BJ (cell line): ENCODE results near the gene AVEN. TPM values are rescaled to one million over a fixed set of nuclear protein-coding genes. Genes with fewer than 3 reads are reported as not detected.

Experiments
- CTCF ChIA-PET: fragments of 350-600 bp; formaldehyde crosslinking; extraction: SDS; loops from one replicate; lab custom pipeline; 2021; ENCODE audit warnings: antibody characterized with exemption, inconsistent platforms; lab: Yijun Ruan, JAX
- POLR2A ChIA-PET: fragments of 300-600 bp; sonication (Branson Sonifier 250); formaldehyde crosslinking; extraction: SDS; loops from one replicate; lab custom pipeline; 2021; ENCODE audit warnings: antibody characterized with exemption; lab: Charles Lee
- DNase-seq: peaks from one replicate; pipeline ENCODE4 v3.0.0-alpha.2; 2011; ENCODE audit warnings: low read depth
- H3K27me3 ChIP-seq: 2 replicates; pipeline ENCODE4 v1.6.0; 2011; ENCODE audit warnings: low read length; ENCODE audit not compliant: control insufficient read depth, insufficient read depth
- H3K36me3 ChIP-seq: 2 replicates; pipeline ENCODE4 v1.5.1; 2011; ENCODE audit warnings: low read length; ENCODE audit not compliant: control insufficient read depth, insufficient read depth
- H3K4me3 ChIP-seq: 2 replicates; pipeline ENCODE4 v1.5.1; 2011; ENCODE audit warnings: low read depth, mild to moderate bottlenecking, control low read depth, low read length
- polyA plus RNA-seq: library from polyadenylated mRNA; depleted of rRNA; stranded (reverse); fragments of >200 nt; gene quantifications from 2 replicates; pipeline ENCODE4 v1.2.3, GENCODE V29; 2011
- TF ChIP-seq, protein P1 (sequence below): IDR thresholded peaks from 2 replicates; pipeline ENCODE4 v1.5.1; 2011; ENCODE audit warnings: low read depth, mild to moderate bottlenecking, control low read depth, inconsistent platforms, low read length, moderate library complexity; ENCODE audit not compliant: insufficient read depth

The AVEN gene
- polyA plus RNA-seq, 1 experiment: 17.6 TPM

DNA sequence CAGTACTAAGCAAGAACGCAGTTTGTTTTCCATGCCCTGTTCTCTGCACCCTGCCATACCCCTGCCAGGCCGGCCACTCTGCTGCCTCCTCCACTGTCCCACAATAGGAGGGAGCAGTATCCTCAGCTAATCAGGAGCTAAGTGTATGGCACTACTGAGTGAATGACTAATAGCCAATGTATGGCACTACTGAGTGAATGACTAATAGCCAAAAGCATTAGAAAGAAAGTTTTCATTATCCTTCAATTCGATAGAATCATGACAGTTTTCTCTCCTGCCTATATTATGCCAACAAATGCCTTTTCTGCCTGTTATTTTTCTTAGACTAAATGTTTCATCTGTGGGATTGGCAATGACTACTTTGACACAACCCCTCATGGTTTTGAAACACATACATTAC is 178.2 kb downstream of the AVEN start:
- Histone ChIP-seq H3K4me3 (no peak overlapping the region), H3K27me3 (no peaks in the 10 kb centered on the region), H3K36me3 (peaks cover 1% of the 10 kb centered on the region; the same call in 1 of the 2 replicates)
- POLR2A ChIA-PET: interaction anchor here (0.6 kb wide), 1 partner anchor 9 kb away, joined by 4 read pairs; no protein-coding TSS in a partner anchor
- CTCF ChIA-PET: interaction anchor here (0.6 to 1.0 kb wide), 2 partner anchors 26 to 38 kb away, joined by 3 read pairs; no protein-coding TSS in a partner anchor
- no peak for DNase-seq
- TF ChIP-seq, protein P1, sequence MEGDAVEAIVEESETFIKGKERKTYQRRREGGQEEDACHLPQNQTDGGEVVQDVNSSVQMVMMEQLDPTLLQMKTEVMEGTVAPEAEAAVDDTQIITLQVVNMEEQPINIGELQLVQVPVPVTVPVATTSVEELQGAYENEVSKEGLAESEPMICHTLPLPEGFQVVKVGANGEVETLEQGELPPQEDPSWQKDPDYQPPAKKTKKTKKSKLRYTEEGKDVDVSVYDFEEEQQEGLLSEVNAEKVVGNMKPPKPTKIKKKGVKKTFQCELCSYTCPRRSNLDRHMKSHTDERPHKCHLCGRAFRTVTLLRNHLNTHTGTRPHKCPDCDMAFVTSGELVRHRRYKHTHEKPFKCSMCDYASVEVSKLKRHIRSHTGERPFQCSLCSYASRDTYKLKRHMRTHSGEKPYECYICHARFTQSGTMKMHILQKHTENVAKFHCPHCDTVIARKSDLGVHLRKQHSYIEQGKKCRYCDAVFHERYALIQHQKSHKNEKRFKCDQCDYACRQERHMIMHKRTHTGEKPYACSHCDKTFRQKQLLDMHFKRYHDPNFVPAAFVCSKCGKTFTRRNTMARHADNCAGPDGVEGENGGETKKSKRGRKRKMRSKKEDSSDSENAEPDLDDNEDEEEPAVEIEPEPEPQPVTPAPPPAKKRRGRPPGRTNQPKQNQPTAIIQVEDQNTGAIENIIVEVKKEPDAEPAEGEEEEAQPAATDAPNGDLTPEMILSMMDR: no peak

DNA sequence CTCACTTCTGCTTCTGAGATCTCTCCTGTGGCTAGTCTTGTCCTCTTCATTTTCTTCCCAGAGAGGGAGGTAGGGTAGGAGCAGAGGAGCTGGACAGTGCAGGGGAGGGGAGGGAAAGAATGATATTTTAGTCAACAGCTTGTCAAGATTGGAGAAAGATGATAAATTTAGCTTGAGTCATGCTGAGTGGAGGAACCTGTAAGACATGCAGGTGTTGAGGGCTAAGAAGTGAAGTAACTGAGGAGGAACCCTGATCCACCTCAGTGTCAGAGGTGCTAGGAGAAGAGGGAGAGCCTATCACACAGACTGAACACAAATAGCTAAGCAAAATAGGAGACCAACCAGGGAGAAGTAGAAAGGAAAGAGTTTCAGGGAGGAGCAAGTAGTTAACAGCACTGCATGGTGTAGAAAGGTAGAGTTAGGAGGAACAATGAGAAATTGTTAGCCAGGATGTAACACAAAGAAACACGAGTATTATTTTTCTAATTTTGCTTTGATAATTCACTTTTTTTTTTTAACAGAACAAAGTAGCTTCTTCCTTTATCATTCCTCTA is 178.9 kb downstream of the AVEN start:
- Histone ChIP-seq H3K4me3 (no peak overlapping the region), H3K36me3 (peaks cover 1% of the 10 kb centered on the region; the same call in 1 of the 2 replicates), H3K27me3 (no peaks in the 10 kb centered on the region)
- ChIA-PET POLR2A (interaction anchor here (0.6 kb wide), 1 partner anchor 10 kb away, joined by 4 read pairs; no protein-coding TSS in a partner anchor), CTCF (interaction anchor here (0.6 to 1.0 kb wide), 2 partner anchors 27 to 38 kb away, joined by 3 read pairs; no protein-coding TSS in a partner anchor)
- no peak for DNase-seq
- TF ChIP-seq, protein P1: no peak

DNA sequence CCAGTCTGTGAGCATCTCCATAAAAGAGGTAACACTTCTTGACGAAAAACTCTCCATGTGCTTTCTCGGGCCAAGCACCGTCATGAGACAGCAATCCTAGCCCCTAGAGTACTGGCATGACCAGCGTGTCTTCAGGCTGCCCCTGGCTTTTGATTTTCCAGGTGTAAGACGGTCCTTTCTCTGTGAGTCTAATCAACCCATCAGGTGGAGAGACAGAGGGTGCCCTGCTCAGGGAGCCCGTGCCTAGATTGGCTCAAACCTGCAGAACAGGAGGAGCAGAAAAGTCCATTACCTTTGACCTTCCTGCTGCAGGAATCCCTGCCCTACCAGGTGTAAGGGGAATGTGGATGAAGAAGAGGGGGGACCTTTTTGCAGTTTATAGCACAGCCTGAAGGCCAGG is 180.2 kb downstream of the AVEN start:
- no peak for DNase-seq
- Histone ChIP-seq H3K36me3 (peaks cover 1% of the 10 kb centered on the region; the same call in 1 of the 2 replicates), H3K27me3 (no peaks in the 10 kb centered on the region), H3K4me3 (no peak overlapping the region)
- CTCF ChIA-PET: no interaction called here
- POLR2A ChIA-PET: no interaction called here
- TF ChIP-seq, protein P1: no peak

DNA sequence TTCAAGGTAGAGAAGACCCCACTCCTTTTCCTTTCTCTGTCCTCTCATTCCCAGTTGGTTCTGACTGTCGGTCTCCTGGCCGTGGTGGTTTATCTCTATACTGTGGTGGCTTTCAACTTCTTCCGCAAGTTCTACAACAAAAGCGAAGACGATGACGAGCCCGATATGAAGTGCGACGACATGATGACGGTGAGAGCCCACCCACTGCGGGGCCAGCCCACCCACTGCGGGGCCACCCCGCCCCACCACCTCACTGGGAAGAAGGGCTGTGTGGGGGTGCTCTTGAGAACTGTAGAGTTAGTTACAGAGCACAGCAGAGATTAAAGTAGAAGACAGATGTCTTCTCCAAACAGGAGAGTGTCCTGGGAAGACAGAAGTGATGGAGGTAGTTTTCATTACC is 181.3 kb downstream of the AVEN start:
- Histone ChIP-seq H3K36me3 (peaks cover 1% of the 10 kb centered on the region; the same call in 1 of the 2 replicates), H3K27me3 (no peaks in the 10 kb centered on the region), H3K4me3 (no peak overlapping the region)
- DNase-seq: no peak
- ChIA-PET POLR2A (no interaction called here), CTCF (no interaction called here)
- TF ChIP-seq, protein P1: no peak

DNA sequence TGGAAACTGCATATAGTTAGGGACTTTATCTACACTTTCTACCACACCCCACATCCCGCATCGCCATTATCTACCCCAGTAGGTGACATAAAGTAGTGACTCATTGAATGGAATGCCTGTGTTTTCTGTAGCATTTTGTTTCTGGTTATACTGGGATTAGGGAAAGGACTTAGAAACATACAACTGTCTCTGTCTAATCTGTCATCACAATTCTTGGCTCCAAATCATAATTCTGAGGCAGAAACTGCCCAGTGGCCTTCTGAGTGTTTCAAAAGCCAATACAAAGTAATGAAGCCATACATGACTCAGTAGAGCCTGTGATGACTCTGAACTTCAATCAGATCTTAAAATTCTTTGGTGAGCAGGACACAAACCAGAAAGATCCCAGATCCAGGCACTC is 186.4 kb downstream of the AVEN start:
- Histone ChIP-seq H3K4me3 (no peak overlapping the region), H3K36me3 (peaks cover 1% of the 10 kb centered on the region; the same call in 1 of the 2 replicates), H3K27me3 (no peaks in the 10 kb centered on the region)
- CTCF ChIA-PET: no interaction called here
- TF ChIP-seq, protein P1: no peak
- DNase-seq: no peak
- POLR2A ChIA-PET: no interaction called here
